Endothelial cell of umbilical vein (primary cell): ENCODE results near the gene TMED7.

ENCODE experiments used
- CTCF ChIP-seq, 2 donors: IDR thresholded peaks; 1 replicate in 1 of 2; 2 replicates in 1 of 2; pipeline ENCODE4 v1.5.1; 2011; ENCODE audit warnings: low read length in 2 of 2, mild to moderate bottlenecking in 2 of 2, moderate library complexity in 2 of 2, control low read depth in 1 of 2, inconsistent platforms in 1 of 2, low read depth in 1 of 2; ENCODE audit not compliant: insufficient read depth in 1 of 2; ENCODE audit errors: extremely low read depth in 1 of 2
- EZH2 ChIP-seq: IDR thresholded peaks from 2 replicates; pipeline ENCODE4 v1.6.1; 2012; ENCODE audit warnings: borderline replicate concordance, low read depth, mild to moderate bottlenecking, moderate library complexity, low read length, inconsistent platforms; ENCODE audit not compliant: severe bottlenecking
- GATA2 ChIP-seq: IDR thresholded peaks from 2 replicates; pipeline ENCODE4 v1.7.0; 2011; ENCODE audit warnings: low read depth, mild to moderate bottlenecking, moderate library complexity, mixed read lengths, low read length; ENCODE audit not compliant: insufficient read length, insufficient read depth
- MAX ChIP-seq: IDR thresholded peaks from 2 replicates; pipeline ENCODE4 v1.6.1; 2011; ENCODE audit not compliant: insufficient read depth, insufficient read length
- MYC ChIP-seq: IDR thresholded peaks from one replicate; pipeline ENCODE4 v1.6.1; 2011; ENCODE audit warnings: mild to moderate bottlenecking, low read depth, low read length
- POLR2A ChIP-seq: IDR thresholded peaks from 2 replicates; pipeline ENCODE4 v1.6.1; 2012; ENCODE audit warnings: low read depth, mild to moderate bottlenecking, control low read depth, low read length
- POLR2AphosphoS5 ChIP-seq: IDR thresholded peaks from 2 replicates; pipeline ENCODE4 v1.6.1; 2012; ENCODE audit warnings: low read depth, mild to moderate bottlenecking, control low read depth, low read length, moderate library complexity; ENCODE audit not compliant: insufficient read depth

- TF ChIP-seq CTCF (IDR thresholded peaks at IDR 0.05; ENCODE audit: extremely low read depth in 1 of 2, insufficient read depth in 1 of 2, low read depth in 1 of 2, low read length in 2 of 2), result no peak
- TF ChIP-seq EZH2, result no peak
- TF ChIP-seq POLR2AphosphoS5, result no peak
- no peak for TF ChIP-seq MAX
- TF ChIP-seq GATA2, result no peak
- no peak for TF ChIP-seq POLR2A
- no peak for TF ChIP-seq MYC
These were observed 14.0 kb downstream of the TMED7 start for GRCh38 chr5:115611873-115612272.
